Left ventricle myocardium inferior (tissue), 1 donor: ENCODE measurements around the gene DKK2. TPM values are rescaled to one million over a fixed set of nuclear protein-coding genes. Genes with fewer than 3 reads are reported as not detected.
A peak's percentile ranks its signal among the peaks of the same experiment; 100 is the strongest.
"Not testable (repeated sequence)": the region's sequence is repeated elsewhere in the genome, so short reads cannot be mapped to it uniquely, and the experiment has no call there.

Experiments
- DNase-seq: peaks from one replicate; pipeline ENCODE4 v3.0.0-alpha.2; 2020
- H3K27ac ChIP-seq: fragments of 200-600 bp; replicated peaks from 2 replicates; pipeline ENCODE4 v1.8.0; 2021
- H3K27me3 ChIP-seq: fragments of 200-600 bp; 2 replicates; pipeline ENCODE4 v1.8.0; 2021; ENCODE audit warnings: low read depth
- H3K36me3 ChIP-seq: fragments of 200-600 bp; 2 replicates; pipeline ENCODE4 v1.8.0; 2021
- H3K4me1 ChIP-seq: fragments of 200-600 bp; 2 replicates; pipeline ENCODE4 v1.8.0; 2021
- H3K4me3 ChIP-seq: fragments of 200-600 bp; 2 replicates; pipeline ENCODE4 v1.8.0; 2021; ENCODE audit warnings: mild to moderate bottlenecking, moderate library complexity
- H3K9me3 ChIP-seq: fragments of 200-600 bp; replicated peaks from 2 replicates; pipeline ENCODE4 v1.8.0; 2021
- intact Hi-C: fragments of 100-400 bp; cut with micrococcal nuclease; formaldehyde crosslinking; loops from one replicate; pipeline ENCODE4 v1.11.0; 2022
- total RNA-seq: library from RNA; stranded (reverse); fragmentation: NEBNext Ultra II Directional; extraction: Animal tissue kit (Norgen Biotek cat#: 25700); gene quantifications from one replicate; pipeline ENCODE4 v1.2.1, GENCODE V29; 2021
- TF ChIP-seq, protein P1 (sequence below): fragments of 200-600 bp; IDR thresholded peaks from 2 replicates; pipeline ENCODE4 v1.8.0; 2021; ENCODE audit warnings: antibody characterized with exemption, mild to moderate bottlenecking, borderline replicate concordance
- donor health status: DM: no; HTN: yes; CAD: no; lungs with severe emphysema.

The DKK2 gene
- total RNA-seq, 1 donor from 2014 or later = 4.2 TPM

DNA sequence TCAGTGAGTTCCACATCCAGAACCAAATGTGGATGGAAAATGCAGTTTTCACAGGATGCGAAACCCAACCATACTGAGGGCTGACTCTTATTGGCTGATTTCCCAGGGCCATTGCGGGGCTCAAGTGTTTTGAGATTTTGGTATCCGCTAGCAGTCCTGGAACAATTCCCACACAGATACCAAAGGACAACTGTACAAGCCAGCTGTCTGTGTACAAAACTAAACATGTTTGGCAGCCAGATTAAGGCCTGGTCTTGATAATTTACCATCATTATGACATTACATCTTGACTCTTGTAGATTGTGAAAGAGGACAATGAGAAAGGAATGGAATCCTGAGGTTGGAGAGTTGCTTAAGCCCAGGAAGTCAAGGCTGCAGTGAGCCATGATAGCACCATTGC lies 121.9 kb downstream of the DKK2 start:
- H3K9me3 ChIP-seq = no peaks in the 10 kb centered on the region
- intact Hi-C loops = no loop called here
- no peaks in the 10 kb centered on the region for H3K36me3 ChIP-seq
- TF ChIP-seq, protein P1, sequence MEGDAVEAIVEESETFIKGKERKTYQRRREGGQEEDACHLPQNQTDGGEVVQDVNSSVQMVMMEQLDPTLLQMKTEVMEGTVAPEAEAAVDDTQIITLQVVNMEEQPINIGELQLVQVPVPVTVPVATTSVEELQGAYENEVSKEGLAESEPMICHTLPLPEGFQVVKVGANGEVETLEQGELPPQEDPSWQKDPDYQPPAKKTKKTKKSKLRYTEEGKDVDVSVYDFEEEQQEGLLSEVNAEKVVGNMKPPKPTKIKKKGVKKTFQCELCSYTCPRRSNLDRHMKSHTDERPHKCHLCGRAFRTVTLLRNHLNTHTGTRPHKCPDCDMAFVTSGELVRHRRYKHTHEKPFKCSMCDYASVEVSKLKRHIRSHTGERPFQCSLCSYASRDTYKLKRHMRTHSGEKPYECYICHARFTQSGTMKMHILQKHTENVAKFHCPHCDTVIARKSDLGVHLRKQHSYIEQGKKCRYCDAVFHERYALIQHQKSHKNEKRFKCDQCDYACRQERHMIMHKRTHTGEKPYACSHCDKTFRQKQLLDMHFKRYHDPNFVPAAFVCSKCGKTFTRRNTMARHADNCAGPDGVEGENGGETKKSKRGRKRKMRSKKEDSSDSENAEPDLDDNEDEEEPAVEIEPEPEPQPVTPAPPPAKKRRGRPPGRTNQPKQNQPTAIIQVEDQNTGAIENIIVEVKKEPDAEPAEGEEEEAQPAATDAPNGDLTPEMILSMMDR = no peak
- H3K4me1 ChIP-seq = no peaks in the 10 kb centered on the region
- H3K27ac ChIP-seq = no peak overlapping the region
- no peak for DNase-seq
- H3K4me3 ChIP-seq = no peak overlapping the region
- H3K27me3 ChIP-seq = no peaks in the 10 kb centered on the region

DNA sequence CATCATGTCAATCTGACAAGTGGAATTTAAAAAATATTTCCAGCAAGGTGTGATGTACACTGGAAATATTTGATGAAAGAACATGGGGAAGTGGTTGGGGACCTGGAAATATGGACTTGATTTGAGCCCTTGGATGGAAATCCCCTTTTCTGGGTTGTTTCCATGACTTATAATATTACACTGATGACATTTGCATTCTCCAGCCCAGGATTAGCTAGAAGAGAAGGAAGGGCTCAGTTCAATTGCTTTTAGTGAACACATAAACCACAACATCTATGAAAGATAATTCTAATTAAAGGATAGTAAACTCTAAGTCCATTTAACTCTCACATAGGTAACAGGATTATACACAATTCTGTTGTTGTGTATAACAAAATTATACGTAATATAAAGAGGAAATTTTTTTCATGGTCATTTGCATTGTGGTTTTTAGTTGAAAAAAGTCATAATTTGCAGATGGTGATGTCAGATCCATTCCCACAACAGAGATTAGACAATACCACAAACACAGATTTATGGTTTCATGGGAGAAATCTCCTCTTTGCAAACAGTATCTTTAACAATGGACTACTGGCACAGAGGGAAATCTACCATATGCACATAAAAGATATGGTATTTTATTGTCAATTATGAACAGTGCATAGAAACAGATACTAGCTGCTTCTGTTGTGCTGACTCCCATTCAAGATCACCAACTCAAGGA lies 126.5 kb downstream of the DKK2 start:
- no peaks in the 10 kb centered on the region for H3K27me3 ChIP-seq
- no peak overlapping the region for H3K4me3 ChIP-seq
- no peak overlapping the region for H3K27ac ChIP-seq
- no peak for DNase-seq
- intact Hi-C loops = no loop called here
- no peaks in the 10 kb centered on the region for H3K36me3 ChIP-seq
- TF ChIP-seq, protein P1 = no peak
- H3K4me1 ChIP-seq = no peaks in the 10 kb centered on the region
- H3K9me3 ChIP-seq = no peaks in the 10 kb centered on the region

DNA sequence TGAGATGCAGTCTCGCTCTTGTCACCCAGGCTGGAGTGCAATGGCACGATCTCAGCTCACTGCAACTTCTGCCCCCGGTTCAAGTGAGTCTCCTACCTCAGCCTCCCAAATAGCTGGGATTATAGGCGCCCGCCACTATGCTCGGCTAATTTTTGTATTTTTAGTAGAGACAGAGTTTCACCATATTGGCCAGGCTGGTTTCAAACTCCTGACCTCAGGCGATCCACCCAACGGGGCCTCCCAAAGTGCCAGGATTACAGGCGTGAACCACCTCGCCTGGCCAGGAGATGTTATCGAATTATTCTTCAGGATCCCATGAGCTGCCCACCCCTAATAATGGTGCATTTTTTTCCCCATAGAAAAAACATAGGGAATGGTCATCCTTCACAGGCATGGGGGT lies 128.1 kb downstream of the DKK2 start:
- H3K9me3 ChIP-seq, DNase-seq, H3K4me3 ChIP-seq, intact Hi-C loops, H3K27me3 ChIP-seq, H3K4me1 ChIP-seq, H3K27ac ChIP-seq, H3K36me3 ChIP-seq: not testable (repeated sequence)

DNA sequence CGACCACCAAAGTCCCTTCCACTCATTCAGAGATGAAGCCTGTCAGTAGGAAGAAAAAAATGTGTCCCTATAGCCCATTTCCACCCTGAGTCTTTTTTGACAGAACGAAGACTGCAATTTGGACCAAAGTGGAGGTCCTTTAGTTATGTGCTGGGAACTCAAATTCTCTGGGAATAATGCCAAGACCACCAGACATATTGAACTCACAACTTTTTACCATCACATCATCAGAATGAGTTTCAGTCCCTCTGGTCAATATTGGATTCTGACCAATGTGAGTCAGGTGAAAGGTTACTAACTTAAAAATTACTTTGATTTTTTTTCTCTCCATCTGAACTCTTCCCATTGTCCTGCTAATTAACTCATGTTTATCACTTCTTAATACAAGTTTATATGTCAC lies 128.9 kb downstream of the DKK2 start:
- Histone ChIP-seq H3K27me3 (no peaks in the 10 kb centered on the region), H3K36me3 (no peaks in the 10 kb centered on the region), H3K4me1 (no peaks in the 10 kb centered on the region), H3K4me3 (no peak overlapping the region), H3K27ac (no peak overlapping the region), H3K9me3 (peaks cover 8% of the 10 kb centered on the region)
- intact Hi-C loops = no loop called here
- TF ChIP-seq, protein P1 = no peak
- DNase-seq = no peak

DNA sequence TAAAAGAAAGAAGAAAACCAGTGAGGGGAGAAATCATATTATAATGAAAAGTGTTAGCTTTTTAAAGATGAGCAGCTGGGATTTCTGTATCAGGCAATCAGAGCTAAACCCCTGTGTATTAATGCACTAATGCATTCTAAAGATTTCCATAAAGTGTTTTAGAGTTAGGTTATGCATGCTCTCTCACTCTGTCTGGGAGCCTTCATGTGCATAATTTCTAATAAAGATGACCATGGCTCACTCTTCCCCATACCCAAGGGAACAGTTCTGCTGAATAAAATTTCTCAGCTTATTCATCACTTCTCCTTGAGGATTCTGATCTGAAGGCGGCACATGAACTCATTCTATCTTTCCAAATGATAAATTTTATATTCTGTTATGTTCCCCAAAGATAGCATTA lies 129.4 kb downstream of the DKK2 start:
- H3K36me3 ChIP-seq = no peaks in the 10 kb centered on the region
- DNase-seq = no peak
- intact Hi-C loops = no loop called here

DNA sequence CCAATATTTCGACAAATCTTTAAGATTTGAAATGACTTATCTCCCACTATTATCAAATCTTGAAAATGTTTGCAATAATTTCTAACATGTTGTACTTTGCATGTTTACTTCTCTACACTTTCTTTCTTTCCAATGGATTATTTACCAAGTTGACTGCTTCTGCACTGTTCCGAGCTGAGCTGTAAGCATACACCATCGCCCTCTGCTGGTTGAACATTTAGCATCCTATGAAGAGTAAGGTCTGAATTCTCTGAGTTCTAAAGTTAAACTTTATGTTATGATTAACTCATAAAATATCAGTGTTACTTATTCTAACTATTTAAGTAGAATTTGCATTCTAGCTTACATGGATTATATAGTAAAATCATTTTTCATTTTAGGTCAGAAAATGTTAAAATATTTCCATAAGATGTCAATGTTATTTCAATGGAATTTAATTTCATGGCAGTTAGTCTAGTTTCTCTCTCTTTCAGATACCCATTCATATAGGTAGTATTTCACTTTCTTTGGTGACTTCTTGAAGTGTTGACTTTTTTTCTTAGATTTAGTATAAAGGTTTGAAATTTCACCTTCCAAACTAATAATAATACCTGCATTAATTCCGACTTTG lies 137.4 kb downstream of the DKK2 start:
- intact Hi-C loops = no loop called here
- TF ChIP-seq, protein P1 = peak; percentile 51
- no peaks in the 10 kb centered on the region for H3K36me3 ChIP-seq
- no peak overlapping the region for H3K4me3 ChIP-seq
- no peak for DNase-seq
- no peaks in the 10 kb centered on the region for H3K27me3 ChIP-seq
- H3K4me1 ChIP-seq = no peaks in the 10 kb centered on the region
- H3K9me3 ChIP-seq = peaks cover 21% of the 10 kb centered on the region
- H3K27ac ChIP-seq = no peak overlapping the region

More for the DNA sequence above, 129.4 kb downstream of the DKK2 start:
- Histone ChIP-seq H3K4me3 (no peak overlapping the region), H3K27ac (no peak overlapping the region), H3K27me3 (no peaks in the 10 kb centered on the region), H3K9me3 (peaks cover 8% of the 10 kb centered on the region), H3K4me1 (no peaks in the 10 kb centered on the region)
- TF ChIP-seq, protein P1 = no peak
